K562 (cell line): ENCODE results near the gene SSU72. TPM values are rescaled to one million over a fixed set of nuclear protein-coding genes. Genes with fewer than 3 reads are reported as not detected.

Experiments used
- DEAF1 ChIP-seq: fragments of 450-650 bp; formaldehyde crosslinking; IDR thresholded peaks from 2 replicates; pipeline ENCODE4 v1.4.0; 2020; ENCODE audit warnings: mild to moderate bottlenecking, moderate library complexity
- ILK ChIP-seq: fragments of 450-650 bp; IDR thresholded peaks from 2 replicates; pipeline ENCODE4 v1.6.1; 2016; ENCODE audit warnings: missing genetic modification characterization, low read depth, mild to moderate bottlenecking, missing compliant biosample characterization, moderate library complexity, borderline replicate concordance
- POLR2A ChIP-seq: fragments of 450-650 bp; conservative IDR thresholded peaks from 2 replicates; pipeline ENCODE4 v1.6.1; 2016
- SUPT5H ChIP-seq: fragments of 450-650 bp; IDR thresholded peaks from 2 replicates; pipeline ENCODE4 v1.6.1; 2016
- USF2 ChIP-seq: sonication (generic); formaldehyde crosslinking; IDR thresholded peaks from 2 replicates; pipeline ENCODE4 v1.5.0; 2020; ENCODE audit warnings: missing genetic modification reagents
- ZBTB33 ChIP-seq: sonication (generic); formaldehyde crosslinking; IDR thresholded peaks from 2 replicates; pipeline ENCODE4 v1.8.1; 2023; ENCODE audit warnings: mild to moderate bottlenecking, missing genetic modification reagents
- ZKSCAN8 ChIP-seq: fragments of 200-800 bp; sonication (Bioruptor generic); IDR thresholded peaks from 2 replicates; pipeline ENCODE4 v1.6.1; 2016; ENCODE audit warnings: missing genetic modification characterization, missing compliant biosample characterization
- polyA plus RNA-seq, 8 experiments: library from polyadenylated mRNA; depleted of rRNA in 4 of 8; stranded (reverse) in 5 of 8; unstranded in 3 of 8; fragments of >200 nt; fragmentation: Nextera tagmentation in 2 of 8; fragmentation: Illumina TruSeq in 1 of 8; extraction: Ambion mirVana in 2 of 8; extraction: Trizol in 1 of 8; gene quantifications; 2 replicates each; pipeline versions ENCODE4 v1.2.1 to v1.2.3, GENCODE V29; 2011 to 2014; ENCODE audit warnings: inconsistent platforms in 1 of 8, missing spikeins in 1 of 8
- total RNA-seq, 7 experiments: library from RNA; depleted of rRNA in 6 of 7; stranded (reverse); fragments of >200 nt in 6 of 7; fragmentation: Illumina TruSeq in 2 of 7; extraction: Trizol in 2 of 7; gene quantifications; 2 replicates each; pipeline versions ENCODE4 v1.2.1 to v1.2.3, GENCODE V29; 2011 to 2021; ENCODE audit warnings: low replicate concordance in 1 of 7
- TF ChIP-seq, protein P1 (sequence below), 2 experiments: fragments of 450-650 bp; IDR thresholded peaks; 2 replicates each; pipeline ENCODE4 v1.6.1; 2018; ENCODE audit warnings: mild to moderate bottlenecking in 2 of 2, low read depth in 1 of 2; ENCODE audit not compliant: partially characterized antibody in 2 of 2

Gene SSU72
- total and polyA plus RNA-seq, 9 of the 15 experiments (the other 6 are each of a cell fraction or from before 2014, with no cell fraction given), result 70.8 to 201 (median 94.6) TPM

GRCh38 chr1:1565340-1565739 is 9.3 kb downstream of the SSU72 start (continued):
- TF ChIP-seq USF2 (CRISPR knock-in tag) (no peak), ZKSCAN8 (CRISPR knock-in tag) (no peak), SUPT5H (0 out of 2 replicates have a peak, but pooled peaks have one; percentile 10), POLR2A (peak; percentile 15; the same call in 1 of the 2 replicates), ILK (no peak), ZBTB33 (no peak), DEAF1 (no peak)
- TF ChIP-seq, protein P1, sequence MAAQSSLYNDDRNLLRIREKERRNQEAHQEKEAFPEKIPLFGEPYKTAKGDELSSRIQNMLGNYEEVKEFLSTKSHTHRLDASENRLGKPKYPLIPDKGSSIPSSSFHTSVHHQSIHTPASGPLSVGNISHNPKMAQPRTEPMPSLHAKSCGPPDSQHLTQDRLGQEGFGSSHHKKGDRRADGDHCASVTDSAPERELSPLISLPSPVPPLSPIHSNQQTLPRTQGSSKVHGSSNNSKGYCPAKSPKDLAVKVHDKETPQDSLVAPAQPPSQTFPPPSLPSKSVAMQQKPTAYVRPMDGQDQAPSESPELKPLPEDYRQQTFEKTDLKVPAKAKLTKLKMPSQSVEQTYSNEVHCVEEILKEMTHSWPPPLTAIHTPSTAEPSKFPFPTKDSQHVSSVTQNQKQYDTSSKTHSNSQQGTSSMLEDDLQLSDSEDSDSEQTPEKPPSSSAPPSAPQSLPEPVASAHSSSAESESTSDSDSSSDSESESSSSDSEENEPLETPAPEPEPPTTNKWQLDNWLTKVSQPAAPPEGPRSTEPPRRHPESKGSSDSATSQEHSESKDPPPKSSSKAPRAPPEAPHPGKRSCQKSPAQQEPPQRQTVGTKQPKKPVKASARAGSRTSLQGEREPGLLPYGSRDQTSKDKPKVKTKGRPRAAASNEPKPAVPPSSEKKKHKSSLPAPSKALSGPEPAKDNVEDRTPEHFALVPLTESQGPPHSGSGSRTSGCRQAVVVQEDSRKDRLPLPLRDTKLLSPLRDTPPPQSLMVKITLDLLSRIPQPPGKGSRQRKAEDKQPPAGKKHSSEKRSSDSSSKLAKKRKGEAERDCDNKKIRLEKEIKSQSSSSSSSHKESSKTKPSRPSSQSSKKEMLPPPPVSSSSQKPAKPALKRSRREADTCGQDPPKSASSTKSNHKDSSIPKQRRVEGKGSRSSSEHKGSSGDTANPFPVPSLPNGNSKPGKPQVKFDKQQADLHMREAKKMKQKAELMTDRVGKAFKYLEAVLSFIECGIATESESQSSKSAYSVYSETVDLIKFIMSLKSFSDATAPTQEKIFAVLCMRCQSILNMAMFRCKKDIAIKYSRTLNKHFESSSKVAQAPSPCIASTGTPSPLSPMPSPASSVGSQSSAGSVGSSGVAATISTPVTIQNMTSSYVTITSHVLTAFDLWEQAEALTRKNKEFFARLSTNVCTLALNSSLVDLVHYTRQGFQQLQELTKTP (IDR thresholded peaks at IDR 0.05; ENCODE audit: low read depth in 1 of 2, partially characterized antibody in 2 of 2), result no peak
